Transverse colon (tissue), 4 donors: ENCODE measurements around the gene FKBP5. TPM values are rescaled to one million over a fixed set of nuclear protein-coding genes. Genes with fewer than 3 reads are reported as not detected.
A peak's percentile ranks its signal among the peaks of the same experiment; 100 is the strongest.
"Not testable (repeated sequence)": the region's sequence is repeated elsewhere in the genome, so short reads cannot be mapped to it uniquely, and the experiment has no call there.

Experiments used
- DNase-seq: peaks from one replicate; pipeline ENCODE4 v3.0.0-alpha.2; 2019
- H3K27ac ChIP-seq, 4 donors: fragments of 200-600 bp; sonication (generic); 2 replicates each; pipeline ENCODE4 v1.5.1; 2016 to 2018; ENCODE audit warnings: inconsistent platforms in 4 of 4
- H3K27me3 ChIP-seq: fragments of 200-600 bp; sonication (generic); 2 replicates; pipeline ENCODE4 v1.5.1; 2017; ENCODE audit warnings: inconsistent platforms
- H3K36me3 ChIP-seq, 4 donors: fragments of 200-600 bp; sonication (generic); 2 replicates each; pipeline ENCODE4 v1.5.1; 2017 to 2019; ENCODE audit warnings: inconsistent platforms in 4 of 4
- H3K4me1 ChIP-seq, 4 donors: fragments of 200-600 bp; sonication (generic); 2 replicates each; pipeline ENCODE4 v1.5.1; 2017 to 2020; ENCODE audit warnings: inconsistent platforms in 4 of 4
- H3K4me3 ChIP-seq, 4 donors: fragments of 200-600 bp; sonication (generic); 1 replicate in 1 of 4; 2 replicates in 3 of 4; pipeline versions ENCODE4 v1.5.1 to v1.6.1; 2017 to 2019; ENCODE audit warnings: inconsistent platforms in 4 of 4
- H3K9me3 ChIP-seq, 2 donors: fragments of 200-600 bp; sonication (generic); 2 replicates each; pipeline ENCODE4 v1.5.1; 2017 to 2019; ENCODE audit warnings: inconsistent platforms in 2 of 2
- CTCF ChIP-seq, 5 experiments: fragments of 200-600 bp in 3 of 5; fragments of 450-650 bp in 2 of 5; sonication (generic) in 3 of 5; IDR thresholded peaks; 1 replicate in 2 of 5; 2 replicates in 3 of 5; pipeline ENCODE4 v1.5.1; 2016 to 2017; ENCODE audit warnings: antibody characterized with exemption in 5 of 5, inconsistent platforms in 3 of 5, mild to moderate bottlenecking in 2 of 5, moderate library complexity in 1 of 5
- EP300 ChIP-seq: sonication (generic); formaldehyde crosslinking; IDR thresholded peaks from one replicate; pipeline ENCODE4 v1.6.1; 2017; ENCODE audit warnings: antibody characterized with exemption, low read depth
- POLR2A ChIP-seq: fragments of 450-650 bp; IDR thresholded peaks from one replicate; pipeline ENCODE4 v1.6.1; 2016; ENCODE audit warnings: antibody characterized with exemption, mild to moderate bottlenecking, moderate library complexity
- POLR2AphosphoS5 ChIP-seq, 3 donors: sonication (generic); formaldehyde crosslinking; IDR thresholded peaks; one replicate each; pipeline ENCODE4 v1.6.1; 2016; ENCODE audit warnings: antibody characterized with exemption in 3 of 3
- WGBS, 2 donors: methylation state at CpG; one replicate each; pipeline ENCODE4 v1.1.5; 2018; ENCODE audit warnings: low coverage in 1 of 2; 5-methylcytosine and 5-hydroxymethylcytosine counted together
- in situ Hi-C, 4 donors: fragments of 200-750 bp; cut with MboI; loops; one replicate each; pipeline versions ENCODE4 v1.15.0 to v1.15.1; 2017; ENCODE audit warnings: low sequenced_read_pairs in 3 of 4, low pct_ligation_motif_present in 1 of 4, low pct_unique_long_range_greater_than_20kb in 1 of 4
- intact Hi-C: fragments of 100-400 bp; cut with DNase I; formaldehyde crosslinking; loops from one replicate; pipeline ENCODE4 v1.15.1; 2023; ENCODE audit warnings: low total_unique reads
- total RNA-seq, 4 donors: library from RNA; depleted of rRNA; stranded (reverse); fragments of >200 nt; gene quantifications; one replicate each; pipeline ENCODE4 v1.1.0, GENCODE V29; 2016

The FKBP5 gene
- total RNA-seq, 4 donors from 2014 or later: 82.8 to 299 (median 254) TPM

- Histone ChIP-seq H3K27me3 (no peaks in the 10 kb centered on the region), H3K36me3 (peaks cover 0 to 90% (median 43%) of the 10 kb centered on the region in 4 donors), H3K4me1 (no peaks in the 10 kb centered on the region), H3K9me3 (no peaks in the 10 kb centered on the region), H3K27ac (no peak overlapping the region), H3K4me3 (no peak overlapping the region)
- in situ Hi-C loops: loop anchor here in 1 of 4 donors (5.0 kb wide), 1 partner anchor 161 kb away; the partner anchor contains the start of gene ARMC12
- WGBS, 2 donors: 88% methylated on average over 9 of the region's 9 CpGs; no CpG with 5 or more reads in 1 of the 2 donors
- DNase-seq: no peak
- TF ChIP-seq EP300 (no peak), POLR2A (no peak), CTCF (IDR thresholded peaks at IDR 0.05) (no peak)
- intact Hi-C loops: no loop called here
Observed at GRCh38 chr6:35576682-35577081, 112.0 kb downstream of the FKBP5 start.

- in situ Hi-C loops: no loop called here
- no peak for DNase-seq
- Histone ChIP-seq H3K36me3 (peaks cover 0 to 67% (median 33%) of the 10 kb centered on the region in 4 donors), H3K4me3 (no peak overlapping the region), H3K4me1 (no peaks in the 10 kb centered on the region), H3K9me3 (no peaks in the 10 kb centered on the region), H3K27ac (no peak overlapping the region), H3K27me3 (no peaks in the 10 kb centered on the region)
- TF ChIP-seq POLR2AphosphoS5 (IDR thresholded peaks at IDR 0.05): no peak
- no peak for TF ChIP-seq POLR2A
- TF ChIP-seq CTCF (IDR thresholded peaks at IDR 0.05): no peak
- WGBS, 2 donors: 79 to 86% methylated on average over 3 of the region's 3 CpGs
- intact Hi-C loops: no loop called here
Observed at GRCh38 chr6:35573495-35574110, 115.1 kb downstream of the FKBP5 start.

- WGBS, 2 donors: 100% methylated on average over 2 of the region's 2 CpGs; no CpG with 5 or more reads in 1 of the 2 donors
- intact Hi-C loops, H3K9me3 ChIP-seq, H3K27ac ChIP-seq, H3K4me3 ChIP-seq, H3K27me3 ChIP-seq, DNase-seq, H3K4me1 ChIP-seq, in situ Hi-C loops: not testable (repeated sequence)
- peak in 2 of 3 donors; percentile 37 to 44 for TF ChIP-seq POLR2AphosphoS5 (IDR thresholded peaks at IDR 0.05)
- peaks cover 0 to 42% (median 19%) of the 10 kb centered on the region in 4 donors for H3K36me3 ChIP-seq
Observed at GRCh38 chr6:35570885-35571330, 117.8 kb downstream of the FKBP5 start.

- in situ Hi-C loops (no loop called here), intact Hi-C loops (no loop called here)
- H3K4me1 ChIP-seq: no peaks in the 10 kb centered on the region
- H3K36me3 ChIP-seq: peaks cover 0 to 23% (median 10%) of the 10 kb centered on the region in 4 donors
- DNase-seq: peak; percentile 58
- H3K9me3 ChIP-seq: no peaks in the 10 kb centered on the region
- H3K27me3 ChIP-seq: peaks cover 19% of the 10 kb centered on the region
- peak in 1 of 3 donors; percentile 82 for TF ChIP-seq POLR2AphosphoS5 (IDR thresholded peaks at IDR 0.05)
- TF ChIP-seq EP300: no peak
- peak; percentile 33 for TF ChIP-seq POLR2A
- peak; percentile 31 to 52 (median 39) for TF ChIP-seq CTCF (IDR thresholded peaks at IDR 0.05)
- 71% methylated on average over 5 of the region's 5 CpGs; no CpG with 5 or more reads in 1 of the 2 donors for WGBS, 2 donors
- H3K27ac ChIP-seq: no peak overlapping the region
- H3K4me3 ChIP-seq: no peak overlapping the region
Observed at GRCh38 chr6:35569011-35569461, 119.7 kb downstream of the FKBP5 start.
